KBM-7 (cell line): ENCODE data around the gene FUT6.
"Not testable (repeated sequence)": the region's sequence is repeated elsewhere in the genome, so short reads cannot be mapped to it uniquely, and the experiment has no call there.

Source experiments
- DNase-seq: peaks from one replicate; pipeline ENCODE4 v3.0.0-alpha.2; 2015
- in situ Hi-C: fragments of 300-500 bp; cut with MboI; formaldehyde crosslinking; loops from 2 replicates; pipeline ENCODE4 v1.14.3; 2020; ENCODE audit warnings: low sequenced_read_pairs, low pct_unique_long_range_greater_than_20kb, mixed read lengths

Gene FUT6

DNA sequence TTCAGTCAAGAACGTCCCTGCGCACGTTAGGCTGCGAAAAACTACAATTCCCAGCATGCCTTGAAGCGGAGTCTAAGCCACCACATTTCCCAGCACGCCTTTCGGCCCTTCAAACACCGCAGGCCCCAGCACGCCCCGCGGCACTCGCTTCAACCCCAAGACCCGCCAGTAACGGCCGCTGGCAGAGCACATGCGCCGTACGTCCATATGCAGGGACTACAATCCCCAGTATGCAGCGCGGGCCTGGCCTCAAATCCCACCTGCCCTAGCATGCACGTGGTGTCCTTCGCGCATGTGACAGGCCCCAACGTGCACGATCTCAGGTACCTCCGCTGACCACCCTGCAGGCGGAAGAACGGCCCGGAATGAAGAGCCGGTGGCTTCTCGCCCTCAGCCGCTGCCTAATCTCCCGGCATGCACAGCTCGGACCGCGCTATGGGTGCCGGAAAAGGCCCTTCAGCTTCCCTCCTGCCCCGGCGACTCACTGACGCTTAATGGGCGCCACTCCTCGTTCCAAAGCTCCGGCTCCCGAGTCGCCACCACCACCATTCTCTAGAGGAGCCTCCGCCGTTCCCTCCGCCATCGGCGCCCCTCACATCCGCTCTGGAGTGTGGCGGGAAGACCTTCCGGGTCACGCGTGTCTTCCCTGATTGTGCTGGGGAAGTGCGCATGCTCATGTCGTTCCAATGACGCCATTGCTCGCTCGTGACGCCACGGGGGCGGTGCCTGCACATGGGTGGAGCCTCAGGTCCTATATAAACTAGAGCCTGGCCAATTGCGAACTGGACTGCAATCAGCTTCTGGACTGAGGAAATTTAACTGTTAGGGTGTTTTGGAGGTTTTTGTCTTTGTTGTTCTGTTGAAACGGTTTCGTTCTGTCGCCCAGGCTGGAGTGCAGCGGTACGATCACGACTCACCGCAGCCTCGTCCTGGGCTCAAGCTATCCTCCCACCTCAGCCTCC, 48.7 kb downstream of the FUT6 start, which contains the start of gene DUS3L:
TSS of gene DUS3L (minus strand) at position 605 of the 962 bp plus-strand sequence. CDS start at position 583, 22 bp downstream.
- in situ Hi-C loops: no loop called here

DNA sequence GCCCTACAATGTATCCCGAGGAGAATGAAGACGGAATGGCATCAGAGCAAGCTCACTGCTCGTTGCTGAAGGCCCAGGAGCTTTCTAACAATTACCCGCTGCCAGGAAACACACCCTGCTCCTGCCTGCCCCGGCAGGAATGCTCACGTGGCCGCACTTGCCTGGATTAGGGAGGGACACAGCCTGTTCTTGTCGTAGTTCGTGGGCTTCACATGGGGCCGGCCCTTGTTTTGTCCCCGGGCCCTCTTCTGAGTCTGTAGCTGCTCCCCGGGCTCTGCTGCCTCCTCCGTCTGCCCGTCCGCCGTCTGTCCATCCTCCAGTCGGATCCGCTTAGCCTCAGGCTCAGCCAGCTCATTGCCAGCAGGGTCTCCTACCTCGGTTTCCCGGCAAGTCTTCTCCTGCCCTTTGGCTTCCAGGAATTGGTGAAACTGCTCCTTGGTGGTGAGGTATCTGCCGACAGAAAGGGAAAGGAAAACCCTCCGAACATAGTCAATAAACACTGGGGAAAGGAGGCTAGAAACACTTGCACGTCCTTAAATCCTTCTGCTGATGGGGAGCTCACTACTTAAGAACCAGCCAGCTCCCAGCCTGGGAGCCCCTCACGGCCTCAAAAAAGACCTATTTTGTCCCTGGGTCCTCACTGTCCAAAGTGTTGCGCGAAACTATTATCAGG, 49.5 kb downstream of the FUT6 start:
- in situ Hi-C loops: no loop called here
- no peak for DNase-seq

More for the DNA sequence above, 48.7 kb downstream of the FUT6 start, which contains the start of gene DUS3L:
- peak; percentile 98 for DNase-seq

DNA sequence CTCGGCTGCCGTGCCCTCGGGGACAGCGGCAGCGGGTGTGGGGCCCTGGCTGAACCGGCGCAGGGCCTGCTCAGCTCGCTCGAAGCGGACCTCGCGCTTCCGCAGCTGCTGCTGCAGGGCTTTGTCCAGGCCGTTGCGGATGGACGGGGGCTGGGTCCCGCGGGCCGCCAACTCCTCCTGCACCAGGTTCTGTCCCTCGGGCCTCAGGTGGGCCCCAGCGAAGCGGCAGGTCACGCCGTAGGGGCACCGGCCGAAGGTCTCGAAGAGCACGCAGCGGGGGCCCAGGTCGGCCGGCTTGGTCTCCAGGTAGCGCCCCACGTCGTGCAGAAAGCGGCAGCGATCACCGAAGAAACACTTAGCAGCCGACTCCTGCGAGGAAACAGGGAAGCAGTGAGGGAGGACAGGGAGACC, 50.1 kb downstream of the FUT6 start:
- no peak for DNase-seq
- in situ Hi-C loops: no loop called here

DNA sequence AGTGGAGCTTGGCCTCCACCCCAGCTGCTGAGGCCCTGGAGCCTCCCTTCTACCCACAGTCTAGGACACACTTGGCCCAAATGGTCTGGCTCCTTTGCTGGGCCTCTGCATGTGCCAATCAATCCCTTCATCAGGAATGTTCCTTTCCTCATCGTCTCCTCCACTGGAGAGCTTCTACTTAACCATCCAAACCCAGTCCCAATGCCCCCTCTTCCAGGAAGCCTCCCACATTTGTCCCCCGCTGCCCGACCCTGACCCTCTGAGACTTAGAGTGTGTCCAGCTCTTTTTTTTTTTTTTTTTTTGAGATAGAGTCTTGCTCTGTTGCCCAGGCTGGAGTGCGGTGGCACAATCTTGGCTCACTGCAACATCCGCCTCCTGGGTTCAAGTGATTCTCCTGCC, 51.1 kb downstream of the FUT6 start:
- DNase-seq: no peak
- in situ Hi-C loops: no loop called here

DNA sequence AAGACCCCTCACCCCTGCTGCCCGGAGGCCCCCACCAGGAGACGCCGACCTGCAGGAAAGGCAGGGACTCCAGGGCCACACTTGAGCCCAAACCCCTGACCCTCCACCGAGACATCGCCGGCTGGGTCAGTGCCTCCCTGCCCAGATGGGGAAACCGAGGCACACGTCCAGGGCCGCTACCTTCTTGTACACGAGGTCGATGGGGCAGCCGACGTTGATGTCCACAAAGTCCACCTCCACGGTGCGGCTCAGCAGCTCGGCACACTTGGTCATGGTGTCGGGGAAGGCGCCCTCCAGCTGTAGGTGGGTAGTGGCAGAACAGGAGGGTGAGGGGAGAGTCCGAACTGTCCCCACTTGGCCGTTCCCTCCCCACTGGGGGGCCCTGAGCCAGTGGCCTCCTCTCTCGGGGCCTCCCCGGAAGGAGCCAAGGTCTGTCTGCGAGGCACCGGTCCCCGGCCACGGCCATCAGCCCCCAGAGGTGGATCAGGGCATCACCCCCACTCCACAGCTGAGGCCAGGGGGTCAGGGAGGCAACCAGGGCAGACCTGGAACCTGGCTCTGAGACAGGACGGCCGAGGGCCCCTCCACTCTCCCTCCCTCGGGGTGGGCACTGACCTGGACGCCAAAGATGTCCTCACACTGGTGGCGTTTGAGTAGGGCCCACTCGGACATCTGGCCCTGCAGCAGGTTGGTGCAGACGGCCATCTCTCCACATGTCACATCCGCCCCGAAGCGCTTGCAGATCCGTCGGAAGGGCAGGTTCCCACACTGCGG, 51.9 kb downstream of the FUT6 start:
- in situ Hi-C loops: no loop called here
- no peak for DNase-seq

DNA sequence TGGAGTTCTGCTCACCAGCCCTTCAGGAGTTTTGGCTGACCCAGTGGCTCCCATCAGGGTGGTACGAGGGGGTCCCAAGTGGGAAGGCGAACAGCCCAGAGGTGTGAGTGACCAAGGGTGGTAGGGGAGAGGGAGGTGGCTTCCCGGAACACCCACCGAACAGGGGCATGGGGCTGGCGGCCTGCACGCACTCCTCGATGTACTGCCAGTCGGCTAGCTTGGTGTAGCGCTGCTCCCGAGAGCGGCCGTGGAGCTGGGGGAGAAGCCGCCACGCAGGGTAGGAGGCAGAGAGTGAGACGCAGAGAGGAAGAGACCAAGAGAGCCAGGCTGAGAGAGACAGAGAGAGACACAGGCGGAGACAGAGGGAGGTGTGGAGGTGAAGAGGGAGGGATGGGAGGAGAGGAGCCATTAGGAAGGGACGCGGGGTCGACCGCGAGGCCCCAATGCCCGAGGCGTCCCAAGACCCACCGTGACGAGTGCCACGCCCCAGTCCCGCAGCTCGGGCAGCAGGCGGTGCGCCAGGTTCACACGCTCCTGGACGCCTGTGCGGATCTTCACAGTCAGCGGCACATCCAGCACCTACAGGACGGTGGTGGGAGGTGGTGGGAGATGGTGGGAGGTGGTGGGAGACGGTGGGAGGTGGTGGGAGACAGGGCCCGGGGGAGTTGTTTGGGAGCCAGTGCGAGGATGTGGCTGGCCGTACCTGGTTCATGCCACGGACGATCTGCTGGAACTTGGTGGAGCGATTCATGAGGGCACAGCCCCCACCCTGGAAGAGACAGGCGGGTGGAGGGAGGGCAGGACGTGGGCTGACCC, 52.7 kb downstream of the FUT6 start:
- no peak for DNase-seq
- in situ Hi-C loops: no loop called here

DNA sequence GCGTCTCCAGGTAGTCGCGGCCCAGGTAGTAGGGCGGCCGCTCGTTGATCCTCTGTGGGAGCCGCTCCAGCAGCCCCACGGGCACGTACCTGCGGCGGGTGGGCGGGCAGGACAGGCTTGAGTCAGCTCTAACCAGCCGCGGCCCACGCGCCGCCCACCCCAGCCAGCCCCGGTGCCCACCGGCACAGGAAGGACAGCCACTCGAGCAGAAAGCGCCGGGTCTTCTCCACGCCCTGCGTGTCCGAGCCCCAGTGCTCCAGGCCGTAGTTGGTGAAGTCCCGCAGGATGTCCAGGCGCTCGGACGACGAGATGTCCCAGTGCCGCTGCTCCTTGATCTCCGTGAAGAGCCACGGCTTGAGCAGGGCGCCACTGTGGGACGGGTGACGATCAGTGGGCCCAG, 54.1 kb downstream of the FUT6 start:
- in situ Hi-C loops: no loop called here
- no peak for DNase-seq

DNA sequence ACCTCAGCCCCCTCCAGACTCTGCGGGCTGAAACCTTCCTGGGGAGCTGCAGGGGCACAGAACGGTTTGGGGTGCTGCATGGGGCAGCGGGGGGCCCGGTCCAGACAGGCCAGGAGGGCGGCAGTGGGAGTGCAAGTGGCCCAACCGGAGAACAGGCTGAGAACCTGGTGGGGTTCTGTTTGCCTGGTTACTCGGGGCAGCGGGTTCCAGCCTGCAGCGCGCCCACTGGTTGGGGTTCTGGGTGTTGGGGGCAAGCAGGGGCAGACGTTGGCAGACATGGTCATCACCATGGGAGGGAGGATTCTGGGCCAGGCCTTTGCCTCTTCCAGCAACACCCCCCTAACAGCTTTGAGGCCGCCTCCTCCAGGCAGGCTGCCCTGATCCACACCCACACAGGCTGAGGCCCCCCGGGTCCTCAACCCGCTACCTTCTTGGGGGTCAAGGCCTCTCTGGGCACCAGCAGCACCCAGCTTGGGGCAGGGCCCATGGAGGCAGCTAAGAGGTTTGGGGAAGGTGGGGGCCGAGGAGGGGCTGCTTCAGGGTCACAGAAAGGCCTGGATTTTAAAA, 54.8 kb downstream of the FUT6 start, which contains the start of gene PRR22:
TSS of gene PRR22 (minus strand) at position 166 of the 567 bp plus-strand sequence. CDS start at position 80, 86 bp downstream.
- in situ Hi-C loops: no loop called here
- DNase-seq: no peak

DNA sequence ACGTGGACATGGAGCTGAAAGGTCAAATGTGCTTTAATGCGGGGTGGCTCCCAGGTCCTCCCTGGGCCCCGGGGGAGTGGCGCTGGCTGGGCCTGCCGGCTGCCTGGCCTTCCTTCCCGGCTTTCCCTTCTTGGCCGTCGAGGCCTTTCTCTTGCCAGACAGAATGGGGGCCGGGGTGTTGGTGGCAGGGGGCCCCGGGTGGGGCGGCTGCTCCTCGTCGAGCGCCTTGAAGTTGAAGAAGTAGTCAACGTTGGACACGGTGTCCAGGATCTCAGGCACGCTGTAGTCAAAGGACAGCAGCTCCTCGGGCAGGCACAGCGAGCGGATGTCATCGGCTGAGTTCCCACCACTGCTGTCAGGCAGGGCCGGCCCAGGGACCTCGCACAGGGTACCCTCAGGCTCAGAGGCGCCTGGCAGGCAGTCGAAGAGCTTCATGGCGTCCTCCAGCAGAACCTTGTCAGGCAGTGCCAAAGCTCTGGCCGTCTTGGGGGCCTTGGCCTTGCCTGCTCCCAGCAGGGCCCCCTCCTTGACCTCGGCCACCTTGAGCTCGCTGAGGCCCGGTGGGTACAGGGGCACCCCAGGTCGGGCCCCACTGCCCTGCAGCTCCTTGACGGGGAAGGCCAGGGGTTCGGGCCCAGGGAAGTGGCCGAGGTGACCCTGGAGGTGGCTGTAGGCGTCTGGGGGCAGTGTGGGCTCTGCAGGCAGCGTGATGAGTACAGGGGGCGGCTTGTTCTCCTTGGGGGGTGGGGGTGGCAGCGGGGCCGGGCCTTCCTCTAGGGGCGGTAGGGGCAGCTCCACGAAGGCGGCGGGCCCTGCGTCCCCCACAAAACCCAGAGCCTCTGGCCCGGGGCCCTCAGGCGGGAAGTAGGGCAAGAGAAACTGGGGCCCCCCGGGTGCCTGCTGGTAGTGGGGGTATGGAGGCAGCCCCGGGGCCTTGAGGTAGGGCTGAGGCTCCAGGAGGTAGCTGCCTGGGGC, 56.3 kb downstream of the FUT6 start:
- in situ Hi-C loops: no loop called here
- no peak for DNase-seq

DNA sequence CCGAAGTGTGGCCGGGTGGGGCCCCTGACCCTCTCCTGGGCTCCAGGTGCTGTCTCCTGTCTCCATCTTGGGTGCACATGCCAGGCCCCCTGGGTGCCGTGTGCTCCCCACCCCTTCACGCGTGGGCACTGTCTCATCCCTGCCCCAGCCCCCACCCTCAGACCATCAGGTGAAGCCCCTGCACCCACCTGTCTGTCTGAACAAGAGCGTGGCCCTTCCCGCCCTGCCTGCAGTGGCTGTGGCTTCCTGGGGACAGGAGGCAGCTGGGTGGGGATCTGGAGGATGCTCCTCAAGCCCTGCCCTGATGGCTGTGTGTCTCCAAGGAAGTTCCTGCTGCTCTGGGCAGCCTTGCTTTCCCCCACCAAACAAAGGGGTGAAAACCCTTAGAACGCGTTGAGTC, 57.2 kb downstream of the FUT6 start:
- no peak for DNase-seq
- in situ Hi-C loops: no loop called here

DNA sequence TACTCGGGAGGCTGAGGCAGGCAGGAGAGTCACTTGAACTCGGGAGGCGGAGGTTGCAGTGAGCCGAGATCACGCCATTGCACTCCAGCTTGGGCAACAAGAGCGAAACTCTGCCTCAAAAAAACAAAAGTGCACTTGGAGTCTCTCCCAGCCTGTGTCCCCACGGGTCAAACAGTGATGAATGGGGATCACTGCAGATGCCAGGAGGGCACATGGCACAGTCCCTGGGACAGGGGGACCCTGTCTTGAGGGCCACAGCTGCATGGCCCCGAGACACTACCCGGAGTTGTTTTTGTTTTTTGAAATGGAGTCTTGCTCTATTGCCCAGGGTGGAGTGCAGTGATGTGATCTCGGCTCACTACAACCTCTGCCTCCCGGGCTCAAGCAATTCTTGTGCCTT, 58.6 kb downstream of the FUT6 start:
- DNase-seq, in situ Hi-C loops: not testable (repeated sequence)
